HUES64 (cell line): ENCODE data around the gene PAGR1.
"Not testable (repeated sequence)": the region's sequence is repeated elsewhere in the genome, so short reads cannot be mapped to it uniquely, and the experiment has no call there.

Source experiments
- H3K27ac ChIP-seq: 2 replicates; pipeline ENCODE4 v1.7.0; 2013; ENCODE audit warnings: low read depth, low read length, inconsistent platforms
- H3K27me3 ChIP-seq: 2 replicates; pipeline ENCODE4 v1.6.1; 2013; ENCODE audit warnings: mild to moderate bottlenecking, low read length; ENCODE audit not compliant: insufficient read depth
- H3K36me3 ChIP-seq: 2 replicates; pipeline ENCODE4 v1.6.1; 2013; ENCODE audit warnings: mild to moderate bottlenecking, low read length; ENCODE audit not compliant: insufficient read depth
- H3K4me1 ChIP-seq: 2 replicates; pipeline ENCODE4 v1.6.1; 2013; ENCODE audit warnings: mild to moderate bottlenecking, low read length, moderate library complexity; ENCODE audit not compliant: insufficient read depth
- H3K4me3 ChIP-seq: 2 replicates; pipeline ENCODE4 v1.5.1; 2013; ENCODE audit warnings: mild to moderate bottlenecking, low read length, moderate library complexity
- H3K9ac ChIP-seq: 2 replicates; pipeline ENCODE4 v1.6.1; 2013; ENCODE audit warnings: mild to moderate bottlenecking, low read depth, low read length
- H3K9me3 ChIP-seq: 2 replicates; pipeline ENCODE4 v1.6.1; 2013; ENCODE audit warnings: low read depth, low read length; ENCODE audit not compliant: insufficient read depth
- WGBS: fragments of 150-250, 120-280 bp; methylation state at CpG from one replicate; pipeline ENCODE4 v1.1.7; 2013; ENCODE audit warnings: missing lambda C conversion rate; 5-methylcytosine and 5-hydroxymethylcytosine counted together

The PAGR1 gene

GRCh38 chr16:29830774-29831173, 14.8 kb downstream of the PAGR1 start:
- whole genome bisulfite sequencing, result 95% methylated on average over 11 of the region's 11 CpGs
- H3K36me3 ChIP-seq, result no peaks in the 10 kb centered on the region
- no peak overlapping the region for H3K4me3 ChIP-seq
- H3K9ac ChIP-seq, result no peak overlapping the region
- H3K4me1 ChIP-seq, result peaks cover 2% of the 10 kb centered on the region; the same call in 1 of the 2 replicates
- no peaks in the 10 kb centered on the region for H3K9me3 ChIP-seq
- H3K27ac ChIP-seq, result no peak overlapping the region
- H3K27me3 ChIP-seq, result no peaks in the 10 kb centered on the region

- H3K9ac ChIP-seq, result no peak overlapping the region
- H3K27ac ChIP-seq, result no peak overlapping the region
- H3K4me3 ChIP-seq, result no peak overlapping the region
- no peaks in the 10 kb centered on the region for H3K9me3 ChIP-seq
- WGBS, result 92% methylated on average over 2 of the region's 2 CpGs
- no peaks in the 10 kb centered on the region for H3K27me3 ChIP-seq
- no peaks in the 10 kb centered on the region for H3K36me3 ChIP-seq
- H3K4me1 ChIP-seq, result no peaks in the 10 kb centered on the region
Measured at GRCh38 chr16:29831490-29831889, 15.5 kb downstream of the PAGR1 start.

GRCh38 chr16:29833219-29833618, 17.3 kb downstream of the PAGR1 start:
- WGBS, result 96% methylated on average over 2 of the region's 4 CpGs
- not testable (repeated sequence) for H3K36me3 ChIP-seq, H3K4me3 ChIP-seq, H3K9ac ChIP-seq, H3K9me3 ChIP-seq, H3K27me3 ChIP-seq, H3K4me1 ChIP-seq, H3K27ac ChIP-seq

GRCh38 chr16:29834079-29834478, 18.1 kb downstream of the PAGR1 start:
- 90% methylated on average over 5 of the region's 5 CpGs for WGBS
- H3K36me3 ChIP-seq, result no peaks in the 10 kb centered on the region

GRCh38 chr16:29835926-29836325, 20.0 kb downstream of the PAGR1 start:
- 88% methylated on average over 7 of the region's 7 CpGs for WGBS

More at GRCh38 chr16:29834079-29834478, 18.1 kb downstream of the PAGR1 start:
- Histone ChIP-seq H3K27me3 (no peaks in the 10 kb centered on the region), H3K9ac (no peak overlapping the region), H3K4me1 (no peaks in the 10 kb centered on the region), H3K4me3 (no peak overlapping the region), H3K9me3 (no peaks in the 10 kb centered on the region), H3K27ac (no peak overlapping the region)

GRCh38 chr16:29836623-29837022, 20.7 kb downstream of the PAGR1 start:
- H3K9ac ChIP-seq, result no peak overlapping the region
- no peaks in the 10 kb centered on the region for H3K9me3 ChIP-seq
- no peaks in the 10 kb centered on the region for H3K36me3 ChIP-seq
- no peaks in the 10 kb centered on the region for H3K4me1 ChIP-seq
- H3K27me3 ChIP-seq, result no peaks in the 10 kb centered on the region
- 89% methylated on average over 15 of the region's 15 CpGs for WGBS
- H3K4me3 ChIP-seq, result no peak overlapping the region
- no peak overlapping the region for H3K27ac ChIP-seq

More at GRCh38 chr16:29835926-29836325, 20.0 kb downstream of the PAGR1 start:
- no peaks in the 10 kb centered on the region for H3K36me3 ChIP-seq
- no peak overlapping the region for H3K9ac ChIP-seq
- no peak overlapping the region for H3K4me3 ChIP-seq
- no peaks in the 10 kb centered on the region for H3K4me1 ChIP-seq
- no peak overlapping the region for H3K27ac ChIP-seq
- H3K9me3 ChIP-seq, result no peaks in the 10 kb centered on the region
- H3K27me3 ChIP-seq, result no peaks in the 10 kb centered on the region

- no peak overlapping the region for H3K4me3 ChIP-seq
- H3K36me3 ChIP-seq, result no peaks in the 10 kb centered on the region
- no peak overlapping the region for H3K27ac ChIP-seq
- no peaks in the 10 kb centered on the region for H3K27me3 ChIP-seq
- H3K4me1 ChIP-seq, result no peaks in the 10 kb centered on the region
- 89% methylated on average over 5 of the region's 5 CpGs for WGBS
- no peak overlapping the region for H3K9ac ChIP-seq
- H3K9me3 ChIP-seq, result no peaks in the 10 kb centered on the region
Measured at GRCh38 chr16:29837841-29838240, 21.9 kb downstream of the PAGR1 start.

- H3K4me1 ChIP-seq, result no peaks in the 10 kb centered on the region
- no peaks in the 10 kb centered on the region for H3K27me3 ChIP-seq
- no peaks in the 10 kb centered on the region for H3K36me3 ChIP-seq
- H3K9me3 ChIP-seq, result no peaks in the 10 kb centered on the region
- H3K4me3 ChIP-seq, result no peak overlapping the region
- H3K9ac ChIP-seq, result no peak overlapping the region
- WGBS, result 89% methylated on average over 6 of the region's 6 CpGs
- no peak overlapping the region for H3K27ac ChIP-seq
Measured at GRCh38 chr16:29839822-29840221, 23.9 kb downstream of the PAGR1 start.

GRCh38 chr16:29840240-29840639, 24.3 kb downstream of the PAGR1 start:
- Histone ChIP-seq H3K27ac (no peak overlapping the region), H3K9me3 (no peaks in the 10 kb centered on the region), H3K27me3 (no peaks in the 10 kb centered on the region), H3K9ac (no peak overlapping the region), H3K36me3 (no peaks in the 10 kb centered on the region), H3K4me3 (no peak overlapping the region), H3K4me1 (no peaks in the 10 kb centered on the region)
- 90% methylated on average over 10 of the region's 10 CpGs for WGBS

GRCh38 chr16:29841631-29842030, 25.7 kb downstream of the PAGR1 start:
- Histone ChIP-seq H3K9ac (no peak overlapping the region), H3K27ac (no peak overlapping the region), H3K27me3 (no peaks in the 10 kb centered on the region), H3K36me3 (no peaks in the 10 kb centered on the region), H3K4me1 (no peaks in the 10 kb centered on the region), H3K9me3 (no peaks in the 10 kb centered on the region), H3K4me3 (no peak overlapping the region)
- WGBS, result 93% methylated on average over 23 of the region's 23 CpGs

- Histone ChIP-seq H3K9me3 (no peaks in the 10 kb centered on the region), H3K27me3 (no peaks in the 10 kb centered on the region), H3K27ac (no peak overlapping the region), H3K36me3 (no peaks in the 10 kb centered on the region), H3K4me1 (no peaks in the 10 kb centered on the region), H3K4me3 (no peak overlapping the region), H3K9ac (no peak overlapping the region)
- 89% methylated on average over 9 of the region's 9 CpGs for WGBS
Measured at GRCh38 chr16:29842732-29843346, 26.9 kb downstream of the PAGR1 start.

- Histone ChIP-seq H3K4me1 (no peaks in the 10 kb centered on the region), H3K27me3 (no peaks in the 10 kb centered on the region), H3K9ac (no peak overlapping the region), H3K4me3 (no peak overlapping the region), H3K36me3 (no peaks in the 10 kb centered on the region), H3K9me3 (no peaks in the 10 kb centered on the region), H3K27ac (no peak overlapping the region)
- 92% methylated on average over 8 of the region's 8 CpGs for WGBS
Measured at GRCh38 chr16:29843931-29844330, 28.0 kb downstream of the PAGR1 start.
